Stimulated activated CD4-positive, alpha-beta T cell treated with anti-CD3 and anti-CD28 coated beads, Interleukin-4, amount 100 ng/mL, for 24 hours (primary cell): Measurements from ENCODE around the gene SPATC1L.
A peak's percentile ranks its signal among the peaks of the same experiment; 100 is the strongest.

ENCODE experiments used
- DNase-seq: peaks from one replicate; pipeline ENCODE4 v3.0.0-alpha.2; 2020

SPATC1L gene

GRCh38 chr21:46160907-46161632, 23.2 kb downstream of the SPATC1L start:
- DNase-seq, result no peak

- no peak for DNase-seq
Observed at GRCh38 chr21:46160657-46160906, 23.7 kb downstream of the SPATC1L start.

GRCh38 chr21:46159841-46160656, 24.2 kb downstream of the SPATC1L start:
- no peak for DNase-seq

GRCh38 chr21:46159390-46159789, 24.9 kb downstream of the SPATC1L start:
- DNase-seq, result no peak

GRCh38 chr21:46158666-46159300, 25.5 kb downstream of the SPATC1L start:
- DNase-seq, result no peak

GRCh38 chr21:46157987-46158451, 26.2 kb downstream of the SPATC1L start:
- DNase-seq, result no peak

GRCh38 chr21:46157396-46157986, 26.8 kb downstream of the SPATC1L start:
- no peak for DNase-seq

GRCh38 chr21:46156678-46157077, 27.6 kb downstream of the SPATC1L start:
- DNase-seq, result no peak

- DNase-seq, result no peak
Observed at GRCh38 chr21:46156378-46156645, 27.9 kb downstream of the SPATC1L start.

GRCh38 chr21:46155514-46156377, 28.5 kb downstream of the SPATC1L start, which contains the start of gene FTCD:
Gene FTCD (minus strand): TSS chr21:46155579. CDS start chr21:46155523, 56 bp downstream.
- no peak for DNase-seq

- DNase-seq, result no peak
Observed at GRCh38 chr21:46154955-46155513, 29.2 kb downstream of the SPATC1L start.

- DNase-seq, result no peak
Observed at GRCh38 chr21:46154155-46154954, 29.9 kb downstream of the SPATC1L start.

- DNase-seq, result peak; percentile 41
Observed at GRCh38 chr21:46153247-46154154, 30.8 kb downstream of the SPATC1L start.

GRCh38 chr21:46152927-46153246, 31.4 kb downstream of the SPATC1L start:
- DNase-seq, result no peak

- DNase-seq, result no peak
Observed at GRCh38 chr21:46151989-46152926, 32.0 kb downstream of the SPATC1L start.

GRCh38 chr21:46151261-46151988, 32.8 kb downstream of the SPATC1L start:
- no peak for DNase-seq

- DNase-seq, result no peak
Observed at GRCh38 chr21:46150491-46151121, 33.7 kb downstream of the SPATC1L start.

- no peak for DNase-seq
Observed at GRCh38 chr21:46150073-46150472, 34.2 kb downstream of the SPATC1L start.
